Hematopoietic multipotent progenitor cell treated with erythropoietin and hydrocortisone succinate and interleukin-3 and kit ligand, for 8 days (in vitro differentiated cells): Measurements from ENCODE around the gene SORBS2.

Source experiments
- DNase-seq: peaks from one replicate; pipeline ENCODE4 v3.0.0-alpha.2; 2015

Gene SORBS2

GRCh38 chr4:185771711-185772390, 40.1 kb downstream of the SORBS2 start:
- DNase-seq = no peak

DNA sequence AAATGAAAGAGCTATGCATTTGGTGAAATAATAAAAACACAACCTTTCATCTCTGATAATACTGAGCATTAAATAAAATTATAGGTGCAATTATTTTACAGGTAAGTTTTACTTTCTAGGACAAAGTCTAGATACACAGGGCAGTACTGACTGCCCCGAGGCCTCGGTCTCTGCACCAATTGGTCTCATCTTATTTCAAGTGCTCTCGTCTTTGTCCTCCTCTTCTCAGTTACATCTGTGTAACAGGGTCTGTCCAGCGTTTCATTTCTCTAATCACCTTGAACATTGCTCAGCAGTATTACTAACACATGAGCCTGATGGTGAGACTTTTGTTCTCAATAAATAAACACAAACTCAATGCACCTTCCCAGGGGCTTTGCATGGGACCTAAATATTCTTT, 44.5 kb downstream of the SORBS2 start:
- no peak for DNase-seq

DNA sequence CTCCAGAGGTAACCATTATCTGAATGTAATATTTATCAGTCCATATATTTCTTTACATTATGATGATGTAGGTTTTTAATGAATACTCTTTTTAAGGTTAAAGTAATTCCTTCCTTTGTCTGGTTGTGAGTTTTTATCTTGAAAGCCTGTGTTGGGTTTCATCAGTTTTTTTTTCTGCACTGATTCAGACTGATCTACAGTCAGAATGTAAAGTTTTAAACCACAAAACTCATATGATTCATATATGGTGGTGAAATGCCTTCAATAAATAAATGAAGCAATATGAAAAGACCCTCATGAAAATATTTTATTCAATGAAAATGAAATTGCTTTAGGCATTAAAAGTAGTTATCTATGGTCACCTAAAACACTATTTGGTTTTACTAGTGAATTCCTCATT, 47.1 kb downstream of the SORBS2 start:
- DNase-seq = no peak

DNA sequence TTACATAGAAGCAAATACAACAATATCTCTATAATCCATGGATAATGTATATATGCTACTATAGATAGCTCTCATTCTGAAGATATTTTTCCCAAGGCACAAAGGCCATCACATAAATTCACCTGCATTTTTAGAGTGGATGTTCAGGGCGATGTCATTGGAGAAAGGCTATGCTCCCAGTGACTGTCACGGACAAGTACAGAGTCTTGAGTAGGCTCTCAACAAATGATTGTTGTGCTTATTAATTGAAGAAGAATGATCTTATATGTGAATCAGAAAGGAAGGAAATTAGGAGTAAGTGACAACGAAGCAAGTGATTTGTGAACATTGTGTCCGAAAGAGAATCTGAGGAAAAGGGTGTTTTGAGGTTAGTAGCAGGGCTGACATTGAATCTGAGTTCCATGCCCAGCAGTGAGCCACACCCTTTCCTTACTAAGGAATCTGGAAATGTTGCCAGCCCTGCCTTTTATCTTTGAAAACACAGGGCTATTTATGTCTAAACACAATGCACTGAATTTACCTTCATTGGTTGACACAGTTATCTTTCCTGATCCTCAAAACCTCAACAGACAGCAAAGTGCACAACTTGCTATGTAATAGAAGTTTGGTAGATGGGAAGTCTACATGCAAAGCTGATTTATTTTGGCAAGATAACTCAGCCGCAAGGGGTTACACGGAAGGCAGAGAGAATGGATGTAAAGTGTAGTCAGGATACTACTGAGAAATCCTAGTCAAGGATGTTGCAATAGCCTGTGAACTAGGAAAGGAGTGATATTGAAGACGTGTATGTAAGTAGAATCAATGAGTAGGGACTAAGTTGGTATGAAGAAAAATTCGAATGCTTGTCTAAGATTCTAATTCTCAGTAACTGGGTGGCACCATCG, 50.4 kb downstream of the SORBS2 start:
- DNase-seq = no peak

DNA sequence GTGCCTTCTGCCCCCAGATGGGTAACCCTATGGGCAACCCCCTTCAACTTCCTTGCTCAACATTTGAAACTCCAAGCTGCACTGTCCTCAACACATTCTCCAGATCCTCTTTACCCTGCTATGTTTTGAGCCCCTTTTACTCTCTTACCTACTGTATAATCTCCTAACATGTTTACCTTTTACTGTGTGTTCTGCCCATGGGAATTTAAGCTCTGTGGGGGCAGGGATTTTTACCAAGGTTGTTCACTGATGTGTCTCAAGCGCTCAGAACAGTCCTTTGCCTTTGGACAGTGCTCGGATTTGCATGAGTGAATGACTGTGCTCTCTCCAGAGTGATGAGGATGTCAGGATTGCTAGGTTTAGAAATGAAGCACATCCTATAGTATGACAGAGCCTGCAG, 53.2 kb downstream of the SORBS2 start:
- DNase-seq = no peak

- DNase-seq = no peak
Observed at GRCh38 chr4:185755451-185755850, 56.5 kb downstream of the SORBS2 start.

GRCh38 chr4:185754961-185755360, 57.0 kb downstream of the SORBS2 start:
- no peak for DNase-seq

- no peak for DNase-seq
Observed at GRCh38 chr4:185752872-185753271, 59.1 kb downstream of the SORBS2 start.

DNA sequence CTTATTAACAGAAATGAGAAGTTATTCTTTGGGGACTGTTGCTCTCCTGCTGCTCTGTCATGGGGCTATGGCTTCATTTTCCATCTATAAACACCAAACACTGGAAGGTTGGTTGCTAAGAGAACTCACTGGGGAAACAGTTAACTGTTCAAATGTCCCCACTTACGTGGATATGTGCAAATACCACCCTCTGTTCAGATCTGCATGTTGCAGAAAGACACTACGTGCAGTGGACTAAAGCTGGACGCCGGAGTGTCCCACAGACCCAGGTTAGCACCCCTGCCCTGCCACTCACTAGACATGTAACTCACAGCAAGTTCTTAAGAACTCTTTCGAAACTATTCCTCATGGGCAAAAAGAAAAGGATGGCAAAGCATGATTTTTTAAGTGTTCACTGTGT, 62.1 kb downstream of the SORBS2 start:
- DNase-seq = no peak

DNA sequence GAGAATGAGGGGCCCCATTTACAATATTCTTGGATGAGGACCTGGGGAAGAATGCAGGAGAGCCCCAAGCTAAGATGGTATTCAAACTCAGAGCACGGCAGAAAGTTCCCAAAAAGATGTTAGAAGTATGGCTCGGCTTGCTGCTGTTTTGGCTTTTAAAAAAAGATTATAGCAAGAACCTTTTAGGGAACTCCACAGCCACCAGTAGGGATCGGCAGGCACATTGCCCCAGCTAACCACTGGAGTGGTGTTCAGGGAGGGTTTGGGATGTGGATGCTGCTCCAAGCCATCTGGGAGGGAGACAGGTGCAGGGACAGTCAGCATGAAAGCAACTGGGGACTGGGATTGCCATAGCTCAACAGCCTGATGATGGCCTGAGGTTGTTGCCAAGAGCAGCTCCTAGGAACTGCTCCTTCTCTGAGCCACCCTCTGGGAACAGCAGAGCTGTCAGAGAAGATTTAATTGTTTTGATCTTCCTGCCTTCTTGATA, 63.0 kb downstream of the SORBS2 start:
- DNase-seq = no peak

DNA sequence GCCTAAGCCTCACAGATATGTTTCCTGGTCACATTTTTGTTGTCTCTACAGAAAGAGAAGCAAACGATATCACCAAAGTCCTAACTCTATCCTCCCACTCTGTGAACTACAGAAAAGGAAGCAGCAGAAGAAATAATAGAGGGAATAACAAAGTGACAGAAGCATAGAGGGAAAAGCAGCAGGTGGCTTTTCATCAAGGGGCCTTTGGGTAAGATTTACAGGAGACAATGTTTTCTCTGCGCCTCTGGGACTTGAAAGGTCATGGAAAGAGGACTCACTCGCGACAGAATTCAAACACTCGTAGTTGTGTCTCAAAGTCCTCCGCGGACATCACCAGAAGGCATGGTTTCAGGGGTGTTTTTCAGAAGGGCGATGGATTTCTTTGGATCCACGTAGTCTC, 66.1 kb downstream of the SORBS2 start:
- no peak for DNase-seq

DNA sequence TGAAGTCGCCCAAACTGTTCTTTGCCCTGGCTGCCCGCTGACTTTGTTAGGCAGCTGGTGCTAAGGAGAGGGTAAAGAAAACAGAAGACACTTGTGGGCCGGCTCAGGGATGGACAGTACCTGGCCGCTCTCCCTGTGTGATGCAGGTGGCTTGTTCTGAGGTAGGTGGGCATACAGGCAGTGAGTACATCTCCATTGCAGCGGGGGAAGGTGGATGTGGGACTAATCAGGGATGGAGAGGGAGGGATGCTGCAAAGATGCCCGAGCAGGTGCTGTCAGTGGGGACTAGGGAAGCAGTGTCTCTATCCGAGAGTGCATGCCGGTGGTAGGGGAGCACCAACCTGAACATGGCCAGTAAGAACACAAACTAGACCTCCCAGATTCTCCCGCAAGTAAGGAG, 67.0 kb downstream of the SORBS2 start:
- no peak for DNase-seq

DNA sequence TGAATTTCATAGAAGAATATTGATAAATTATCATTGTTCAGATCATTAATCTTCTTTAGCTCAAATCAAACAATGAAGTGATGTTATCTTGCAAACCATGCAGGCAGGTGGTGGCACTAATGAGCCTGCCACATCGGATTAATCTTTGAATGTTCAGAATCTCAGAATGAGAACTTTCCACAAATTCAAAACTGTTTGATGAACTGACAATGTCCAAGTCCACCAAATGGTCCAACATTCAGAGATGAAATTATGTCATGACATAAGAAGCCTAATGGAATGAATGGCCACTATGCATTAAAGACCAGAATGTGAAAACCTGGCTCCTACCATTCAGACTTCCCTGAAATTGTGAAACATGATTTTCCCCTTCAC, 67.5 kb downstream of the SORBS2 start:
- no peak for DNase-seq

- DNase-seq = no peak
Observed at GRCh38 chr4:185743722-185744487, 68.1 kb downstream of the SORBS2 start.

GRCh38 chr4:185742766-185743165, 69.2 kb downstream of the SORBS2 start:
- DNase-seq = no peak

GRCh38 chr4:185741795-185742194, 70.2 kb downstream of the SORBS2 start:
- no peak for DNase-seq

DNA sequence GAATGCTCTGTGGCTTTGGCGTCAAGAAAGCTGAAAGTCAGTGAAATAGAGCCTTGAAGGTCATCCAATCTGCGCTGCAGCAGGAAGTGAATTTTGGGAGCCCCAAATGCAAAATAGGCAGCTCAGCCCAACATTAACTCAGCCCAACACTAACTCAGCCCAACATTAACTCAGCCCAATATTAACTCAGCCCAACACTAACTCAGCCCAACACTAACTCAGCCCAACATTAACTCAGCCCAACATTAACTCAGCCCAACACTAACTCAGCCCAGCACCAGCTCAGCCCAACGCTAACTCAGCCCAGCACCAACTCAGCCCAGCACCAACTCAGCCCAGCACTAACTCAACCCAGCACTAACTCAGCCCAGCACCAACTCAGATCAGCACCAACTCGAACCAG, 71.5 kb downstream of the SORBS2 start:
- no peak for DNase-seq

GRCh38 chr4:185738820-185739219, 73.2 kb downstream of the SORBS2 start:
- no peak for DNase-seq

- no peak for DNase-seq
Observed at GRCh38 chr4:185738038-185738552, 73.9 kb downstream of the SORBS2 start.

- DNase-seq = no peak
Observed at GRCh38 chr4:185737489-185738037, 74.4 kb downstream of the SORBS2 start.

DNA sequence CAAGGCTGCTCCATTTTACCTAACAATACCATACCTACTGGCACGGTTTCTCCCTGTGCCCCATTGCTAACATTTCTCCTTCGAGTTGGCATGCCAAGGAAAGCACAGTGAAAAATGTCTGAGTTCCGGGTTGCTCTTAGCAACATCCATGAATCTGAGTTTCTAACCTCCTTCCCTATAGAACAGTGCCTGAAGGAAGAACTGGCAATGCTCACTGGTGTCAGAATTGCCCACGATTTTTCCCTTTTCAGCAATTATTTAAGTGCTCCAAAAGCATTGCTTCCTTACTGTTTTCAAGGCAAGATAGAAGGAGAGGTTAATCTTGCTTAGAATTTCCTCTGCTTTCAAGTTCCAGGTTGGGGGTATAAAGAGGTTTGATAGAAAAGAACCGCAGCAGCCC, 75.1 kb downstream of the SORBS2 start:
- no peak for DNase-seq

DNA sequence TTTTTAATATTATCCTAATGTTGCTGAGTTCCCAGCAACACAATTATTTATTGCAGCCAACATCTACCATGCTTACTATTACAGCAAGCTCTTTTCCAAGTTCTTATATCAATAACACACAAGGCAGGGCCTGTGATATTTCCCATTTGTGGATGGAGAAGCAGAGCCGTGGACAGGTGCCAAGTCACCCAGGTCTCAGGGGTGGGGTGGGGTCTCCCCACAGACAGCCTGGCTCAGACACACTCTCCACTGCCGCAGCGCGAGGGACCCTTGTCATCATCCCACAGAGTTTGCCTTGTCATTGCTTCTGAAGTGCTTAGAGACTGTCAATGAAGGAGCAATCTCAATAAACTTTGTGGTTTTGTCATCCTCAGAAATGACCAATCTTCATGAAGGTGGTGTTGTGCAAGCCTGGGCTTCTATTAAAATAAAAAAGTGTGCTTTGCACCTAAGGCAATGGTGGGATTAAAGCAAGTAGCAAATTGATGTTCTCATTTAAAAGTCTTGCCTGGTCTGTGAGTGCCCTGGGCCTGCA, 76.1 kb downstream of the SORBS2 start:
- no peak for DNase-seq

- DNase-seq = no peak
Observed at GRCh38 chr4:185734930-185735329, 77.1 kb downstream of the SORBS2 start.
